G401.6 (cell line): Measurements from ENCODE around the gene SMAD3.

Experiments
- FAIRE-seq: peaks from 2 replicates; lab custom pipeline; 2012; peaks lifted over from hg19 to GRCh38; lab: Jason Lieb, UNC

SMAD3 gene

DNA sequence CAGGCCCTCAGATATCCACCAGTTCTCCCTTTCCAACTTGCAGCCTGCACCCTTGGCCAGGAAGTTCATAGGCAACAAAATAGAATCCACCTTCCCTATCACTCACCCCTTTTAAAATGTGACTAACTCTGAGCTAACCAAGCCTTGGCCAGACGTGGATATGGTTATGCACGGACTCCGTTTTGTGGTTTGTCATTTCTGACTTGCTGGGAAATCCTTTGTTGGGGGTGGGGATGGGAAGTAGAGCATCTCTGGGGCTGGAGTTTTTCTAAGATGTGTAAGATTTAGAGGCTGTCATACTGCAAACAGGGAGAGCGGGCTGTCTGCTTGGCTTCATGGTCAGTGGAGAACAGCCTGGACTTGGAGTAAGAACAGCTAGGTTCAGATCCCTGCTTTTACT, 62.6 kb downstream of the SMAD3 start:
- no peak for FAIRE-seq

DNA sequence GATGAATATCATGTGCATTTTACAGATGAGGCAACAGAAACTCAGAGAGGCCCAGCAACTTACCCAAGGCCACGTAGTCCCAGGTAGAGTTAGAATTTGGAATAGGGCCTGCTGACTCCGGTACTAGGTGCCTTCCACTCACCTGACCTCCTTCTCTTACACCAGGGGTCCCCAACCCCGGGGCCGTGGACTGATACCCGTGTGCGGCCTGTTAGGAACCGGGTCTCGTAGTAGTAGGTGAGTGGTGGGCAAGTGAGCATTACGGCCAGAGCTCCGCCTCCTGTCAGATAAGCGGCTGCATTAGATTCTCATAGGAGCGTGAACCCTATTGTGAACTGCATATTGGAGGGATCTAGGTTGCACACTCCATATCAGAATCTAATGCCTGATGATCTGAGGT, 64.8 kb downstream of the SMAD3 start:
- FAIRE-seq, result no peak

DNA sequence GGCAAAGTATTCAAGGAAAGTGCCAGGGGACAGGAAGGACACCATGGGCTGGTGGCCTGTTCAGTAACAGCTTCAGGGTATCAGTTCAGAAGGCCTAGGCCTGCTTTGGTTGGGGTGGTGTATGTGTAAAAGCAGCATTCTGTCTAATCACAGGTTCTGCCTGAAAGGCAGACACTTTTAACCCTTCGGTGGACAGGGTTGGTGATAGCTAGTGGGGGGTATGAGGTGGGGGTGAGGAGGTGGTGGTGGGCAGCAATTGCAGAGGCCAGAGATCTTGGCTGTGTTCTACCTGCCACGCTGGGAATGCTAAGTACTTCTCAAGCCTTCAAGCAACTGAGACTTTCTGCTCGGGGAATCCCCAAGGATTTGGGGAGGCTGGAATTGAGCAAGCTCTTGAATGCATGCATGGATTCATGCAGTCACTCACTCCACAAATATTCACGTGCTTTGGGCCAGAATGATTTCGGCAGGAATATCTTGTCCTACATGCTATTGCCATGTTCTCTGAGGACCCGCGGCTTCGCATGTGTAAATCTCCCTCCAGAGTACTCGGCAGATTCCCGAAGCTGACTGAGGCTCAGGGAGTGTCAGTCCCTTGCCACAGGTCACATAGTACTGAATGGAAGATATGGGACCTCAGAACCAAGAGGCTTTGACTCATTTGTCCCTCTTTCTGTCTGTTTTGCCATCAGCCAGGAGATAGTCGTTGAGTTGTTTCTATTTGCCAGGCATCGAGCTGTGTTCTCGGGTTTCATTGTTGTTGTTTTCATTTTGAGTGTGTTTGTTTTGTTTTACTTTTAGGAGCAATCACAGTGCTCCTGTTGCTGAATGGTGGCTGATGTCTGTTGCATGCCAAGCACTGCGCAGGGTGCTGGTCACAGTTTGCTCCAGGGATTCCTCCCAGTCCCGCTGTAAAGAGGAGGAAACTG, 65.5 kb downstream of the SMAD3 start:
- FAIRE-seq, result no peak

DNA sequence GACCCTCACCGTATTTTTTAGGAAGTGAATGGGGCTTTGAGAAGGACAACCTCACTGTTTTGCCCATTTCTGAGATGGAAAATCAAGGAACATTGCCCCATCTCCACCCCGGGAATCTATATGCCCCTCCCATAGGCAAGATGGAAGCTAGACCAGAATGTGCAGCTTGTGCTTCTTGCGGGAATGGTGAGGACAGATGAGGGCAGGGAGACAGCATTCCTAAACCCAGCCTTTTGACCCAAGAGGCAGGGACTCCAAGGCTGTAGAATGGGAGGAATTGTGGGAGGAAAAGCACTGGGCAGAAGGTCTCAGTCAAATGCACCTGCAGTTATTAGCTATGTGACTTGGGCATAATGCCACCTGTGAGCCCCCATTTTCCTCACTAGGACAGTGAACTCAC, 66.9 kb downstream of the SMAD3 start:
- FAIRE-seq, result no peak

DNA sequence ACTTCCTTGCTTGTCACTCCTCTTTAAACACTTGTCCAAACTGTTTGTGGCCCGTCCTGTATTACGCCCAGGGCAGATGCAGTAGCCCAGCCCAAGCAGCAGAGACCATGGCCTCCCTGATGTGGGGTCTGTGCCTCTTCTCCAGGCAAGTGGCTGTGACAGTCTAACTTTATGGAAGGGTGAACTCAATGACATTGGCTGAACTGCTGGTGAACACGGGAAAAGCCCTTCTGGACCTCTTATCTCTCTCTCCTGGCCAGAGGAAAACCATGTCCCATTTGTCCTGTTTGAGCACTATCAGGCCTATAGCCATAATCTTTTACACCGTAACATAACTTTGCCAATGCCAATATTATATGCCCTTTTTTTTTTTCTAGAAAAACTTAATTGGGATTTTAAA, 67.6 kb downstream of the SMAD3 start:
- FAIRE-seq, result no peak

DNA sequence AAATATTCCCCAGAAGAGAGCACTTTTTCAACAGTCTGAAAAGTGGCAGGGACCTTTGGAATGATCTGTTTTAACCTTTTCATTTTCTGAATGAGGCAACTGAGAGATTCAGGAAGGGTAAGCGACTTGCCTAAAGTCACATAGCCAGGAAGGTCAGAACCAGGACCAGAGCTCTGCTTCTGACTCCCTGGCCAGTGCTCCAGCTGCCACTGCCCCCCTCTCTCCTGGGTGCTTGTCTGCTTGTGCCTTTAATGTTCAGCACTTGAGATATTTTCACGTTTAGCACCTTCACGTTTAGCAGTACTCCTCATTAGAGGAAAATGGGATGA, 68.3 kb downstream of the SMAD3 start:
- FAIRE-seq, result no peak

DNA sequence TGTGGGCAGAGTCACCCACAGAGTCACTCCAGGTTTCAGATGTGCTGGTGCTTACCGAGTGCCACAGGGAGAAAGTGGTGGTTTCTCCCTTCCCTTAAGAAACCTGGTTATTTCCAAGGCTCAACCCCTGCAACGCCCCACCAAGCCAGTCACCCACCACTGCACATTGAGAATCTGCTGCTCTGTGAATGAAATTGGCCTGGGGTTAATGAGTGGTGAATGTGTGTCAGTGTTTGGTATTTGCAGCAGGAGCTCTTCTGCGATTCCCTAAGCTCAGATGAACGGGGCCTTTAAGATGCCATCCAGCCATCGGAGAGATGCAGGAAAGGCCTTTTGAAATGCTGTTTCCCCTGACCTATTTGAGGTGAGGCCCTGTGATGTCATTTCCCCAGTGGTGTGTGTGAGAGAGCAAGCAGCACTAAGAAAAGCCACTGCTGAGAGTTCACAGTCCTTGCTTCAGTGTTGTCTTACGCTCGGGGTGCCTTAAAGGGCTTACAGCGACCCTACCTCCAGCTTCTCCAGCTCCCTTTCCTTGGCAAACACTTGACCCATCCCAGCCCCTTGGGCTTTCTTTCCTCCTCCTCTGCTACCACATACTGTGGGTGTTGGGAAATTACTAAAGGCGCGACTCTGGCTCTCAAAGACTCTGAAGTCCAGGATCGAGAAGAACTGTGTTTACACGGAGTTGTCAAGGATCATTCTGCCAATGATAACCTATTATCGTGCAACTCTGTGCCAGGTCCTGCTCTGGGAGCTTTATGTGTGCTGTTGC, 68.9 kb downstream of the SMAD3 start:
- no peak for FAIRE-seq

DNA sequence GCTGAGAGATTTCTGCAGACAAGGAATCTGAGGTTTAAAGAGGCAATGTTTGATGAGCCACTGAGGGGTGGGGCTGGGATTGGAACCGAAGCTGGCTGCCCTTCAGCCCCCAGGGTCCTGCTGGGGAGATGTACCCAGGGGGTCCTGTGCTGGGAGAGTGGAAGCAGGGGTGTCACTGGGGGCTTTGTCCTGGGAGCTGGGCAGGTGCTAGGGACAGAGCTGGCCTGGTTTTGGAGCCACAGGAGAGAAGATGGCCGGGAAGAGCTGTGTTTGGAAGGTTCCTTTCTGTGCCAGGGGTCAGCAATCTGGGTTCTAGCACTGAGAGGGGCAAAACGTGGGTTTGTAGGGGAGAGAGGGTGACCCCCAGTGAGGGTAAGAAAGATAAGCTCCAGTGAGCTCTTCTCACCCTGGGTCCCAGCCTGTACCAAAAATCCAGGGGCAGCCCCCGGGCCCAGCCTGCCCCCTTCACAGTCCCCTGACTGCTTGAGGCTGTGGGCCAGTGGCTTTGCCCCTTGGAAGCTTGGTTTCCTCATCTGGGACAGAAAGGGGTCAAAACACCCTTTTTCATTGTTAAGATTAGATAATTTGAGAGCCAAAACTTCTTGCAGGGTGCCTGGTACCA, 69.6 kb downstream of the SMAD3 start:
- no peak for FAIRE-seq

DNA sequence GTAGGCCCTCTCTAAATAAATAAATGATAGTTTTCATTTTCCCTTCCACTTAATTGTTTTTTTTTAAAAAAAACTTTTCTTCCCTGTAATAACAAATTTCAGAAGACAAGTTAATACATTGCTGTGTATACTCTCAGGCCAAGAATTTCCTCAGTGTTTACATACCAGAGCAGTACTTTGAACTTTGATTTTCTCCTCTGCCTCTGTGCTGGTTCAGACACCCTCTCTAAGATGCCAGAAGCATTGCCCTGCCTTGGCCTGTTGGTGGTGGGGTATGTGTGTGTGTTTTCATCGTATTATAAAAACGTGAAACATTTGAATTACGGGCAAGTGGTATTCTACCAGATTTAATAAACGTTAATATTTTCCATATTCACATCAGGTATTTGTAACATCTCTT, 70.1 kb downstream of the SMAD3 start:
- FAIRE-seq, result no peak

DNA sequence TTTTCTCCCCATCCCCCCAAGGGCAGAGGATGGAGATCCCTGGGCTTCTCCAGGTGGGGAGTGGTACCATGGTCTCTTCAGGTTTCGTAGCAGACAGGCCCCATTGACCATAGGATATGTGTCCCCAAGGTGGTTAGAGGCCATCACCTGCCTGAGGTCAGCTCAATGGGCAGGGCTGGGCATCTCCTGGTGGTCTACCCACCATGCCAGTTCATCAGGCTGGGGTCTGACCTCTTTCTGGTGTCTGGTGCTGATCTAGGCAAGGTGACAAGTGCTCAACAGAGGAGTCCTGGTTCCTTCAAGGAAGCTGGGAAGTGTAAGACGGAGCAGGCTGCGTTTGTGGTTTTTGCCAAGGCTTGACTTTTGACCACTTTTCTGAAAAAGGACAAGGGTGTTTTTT, 71.4 kb downstream of the SMAD3 start:
- no peak for FAIRE-seq

DNA sequence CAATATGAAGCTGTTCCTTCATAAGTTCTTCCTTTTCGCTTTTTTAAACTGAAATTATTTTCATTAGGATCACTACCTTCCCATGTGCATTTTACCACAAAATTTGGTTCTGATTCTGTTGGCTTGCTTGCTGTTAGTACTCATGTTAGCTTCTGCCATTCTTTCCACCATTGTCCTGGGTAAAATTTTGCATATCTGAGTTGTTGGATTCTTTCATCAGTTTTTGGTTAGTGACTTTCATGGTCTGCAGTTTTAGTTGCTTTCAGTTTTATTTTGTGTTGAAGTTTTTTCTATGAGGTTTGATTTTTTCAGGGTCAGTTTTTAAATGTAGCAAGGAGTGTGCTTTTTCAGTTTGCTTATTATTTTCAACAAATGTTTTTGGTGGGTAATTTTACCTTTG, 71.9 kb downstream of the SMAD3 start:
- no peak for FAIRE-seq

DNA sequence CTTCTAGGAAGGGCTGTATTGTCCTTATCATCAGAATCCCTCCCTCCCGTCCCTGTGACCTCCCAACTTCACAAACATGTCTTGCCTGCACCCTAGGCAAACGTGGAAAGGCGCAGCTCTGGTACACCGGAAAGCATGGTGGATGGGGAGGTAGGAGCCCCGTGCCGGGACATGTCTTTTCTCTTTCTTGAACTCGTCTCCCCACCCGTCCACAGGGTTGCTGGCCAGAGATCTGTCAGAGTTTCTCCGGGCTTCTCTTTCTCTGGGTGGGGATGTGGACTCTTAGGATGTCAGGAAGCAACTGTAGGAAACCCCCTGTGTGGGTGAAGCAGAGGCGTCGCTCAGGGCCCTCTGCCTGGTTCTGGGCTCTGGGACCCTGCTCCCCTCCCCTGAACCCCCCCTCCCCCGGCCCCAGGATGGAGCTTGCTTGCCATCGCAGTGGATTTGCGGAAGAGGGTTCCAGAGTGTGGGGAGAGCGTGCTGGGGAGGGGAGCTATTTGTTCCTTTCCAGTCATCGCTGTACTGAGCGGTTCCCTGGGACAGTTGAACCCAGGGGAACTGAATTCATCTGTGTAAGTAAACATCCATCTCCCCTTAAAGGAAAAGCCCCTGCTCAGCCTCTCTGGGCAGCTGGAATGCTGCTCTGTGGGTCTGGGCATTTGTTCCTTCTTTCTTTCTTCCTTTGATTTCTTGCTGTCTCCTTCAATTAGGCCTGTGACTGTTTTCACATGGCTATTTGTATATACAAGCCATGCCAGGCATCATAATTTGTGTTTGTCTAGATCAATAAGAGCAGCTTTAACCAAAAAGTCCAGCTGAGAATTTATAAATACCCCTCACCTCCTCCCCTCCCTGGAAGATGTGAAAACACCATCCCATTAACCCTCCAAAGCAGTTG, 72.8 kb downstream of the SMAD3 start:
- FAIRE-seq, result no peak

DNA sequence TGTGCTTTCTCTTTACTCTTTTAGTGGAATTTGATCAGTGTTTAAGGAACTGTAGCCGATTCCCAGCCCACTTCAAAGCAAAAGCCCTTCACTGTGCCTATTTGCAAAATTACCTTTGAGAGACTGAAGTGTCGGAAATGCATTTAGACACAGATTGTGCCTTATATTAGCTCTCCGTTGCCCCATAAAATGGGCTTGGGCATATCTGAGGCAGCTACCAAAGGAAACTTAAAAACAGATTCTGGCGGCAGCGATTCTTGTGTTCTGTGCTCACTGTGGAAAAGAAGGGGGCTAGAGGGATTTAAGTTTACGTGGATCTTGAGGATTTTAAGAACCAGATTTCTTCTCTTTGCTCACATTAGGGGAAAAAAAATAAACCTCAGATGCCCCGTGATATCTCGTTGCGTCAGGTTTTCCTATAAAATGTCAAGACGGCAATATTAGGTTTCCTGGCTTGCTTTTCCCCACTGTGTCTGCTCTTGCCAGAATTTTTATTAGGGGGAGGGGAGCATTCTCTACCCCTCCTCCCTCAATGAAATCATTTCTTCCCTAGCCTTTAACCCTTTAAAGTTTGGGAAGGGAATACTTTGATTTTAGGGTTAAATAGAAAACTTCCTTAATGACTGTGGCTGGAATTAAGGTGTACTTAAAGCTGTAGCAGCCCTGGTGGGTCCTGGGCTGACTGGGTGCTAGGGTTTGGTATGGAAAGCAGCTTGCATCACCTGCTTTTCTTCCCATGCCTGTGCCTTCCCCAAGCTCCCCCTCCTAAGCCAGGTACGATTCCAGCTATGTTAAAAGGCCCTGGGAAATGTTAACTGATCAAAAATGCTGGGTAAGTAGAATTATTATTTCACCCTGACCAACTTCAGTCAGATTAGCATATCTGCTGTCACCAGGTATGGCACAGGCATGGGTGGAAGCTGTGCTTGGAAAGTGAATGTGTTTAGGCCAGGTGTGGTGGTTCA, 73.8 kb downstream of the SMAD3 start:
- FAIRE-seq, result no peak

DNA sequence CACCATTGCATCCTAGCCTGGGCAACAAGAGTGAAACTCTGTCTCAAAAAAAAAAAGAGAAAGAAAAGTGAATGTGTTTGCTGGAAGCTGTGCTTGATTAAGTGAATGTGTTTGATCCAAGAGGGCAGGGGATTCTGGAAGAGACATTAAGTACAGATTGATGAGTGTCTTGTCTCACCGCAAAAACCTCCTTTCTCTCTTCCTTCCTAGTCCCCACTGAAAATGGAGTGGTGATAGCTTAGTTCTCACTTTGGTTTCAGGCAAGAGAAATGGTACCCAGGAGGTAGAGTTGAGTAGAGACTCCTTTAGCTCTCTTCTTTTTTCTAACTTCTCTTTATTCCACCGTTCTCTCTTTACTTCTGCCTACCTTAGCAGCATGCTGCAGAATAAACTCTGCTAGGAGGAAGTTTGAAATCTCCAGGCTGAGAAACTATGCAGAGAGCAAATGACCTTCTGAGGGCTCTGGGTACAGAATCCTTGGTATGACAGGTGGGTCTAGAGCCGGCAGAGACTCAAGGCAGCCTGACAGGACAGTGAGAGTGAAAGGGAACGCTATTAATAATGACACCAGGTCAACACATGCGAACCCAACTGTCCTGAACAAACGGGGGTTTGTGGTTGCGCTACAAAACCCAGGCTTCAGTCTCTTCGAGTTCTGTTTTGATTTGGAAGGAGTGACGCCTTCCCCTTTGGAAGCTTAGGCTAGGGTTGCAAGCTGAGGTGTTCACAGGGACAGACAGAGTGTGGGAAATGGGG, 74.9 kb downstream of the SMAD3 start:
- FAIRE-seq, result no peak

DNA sequence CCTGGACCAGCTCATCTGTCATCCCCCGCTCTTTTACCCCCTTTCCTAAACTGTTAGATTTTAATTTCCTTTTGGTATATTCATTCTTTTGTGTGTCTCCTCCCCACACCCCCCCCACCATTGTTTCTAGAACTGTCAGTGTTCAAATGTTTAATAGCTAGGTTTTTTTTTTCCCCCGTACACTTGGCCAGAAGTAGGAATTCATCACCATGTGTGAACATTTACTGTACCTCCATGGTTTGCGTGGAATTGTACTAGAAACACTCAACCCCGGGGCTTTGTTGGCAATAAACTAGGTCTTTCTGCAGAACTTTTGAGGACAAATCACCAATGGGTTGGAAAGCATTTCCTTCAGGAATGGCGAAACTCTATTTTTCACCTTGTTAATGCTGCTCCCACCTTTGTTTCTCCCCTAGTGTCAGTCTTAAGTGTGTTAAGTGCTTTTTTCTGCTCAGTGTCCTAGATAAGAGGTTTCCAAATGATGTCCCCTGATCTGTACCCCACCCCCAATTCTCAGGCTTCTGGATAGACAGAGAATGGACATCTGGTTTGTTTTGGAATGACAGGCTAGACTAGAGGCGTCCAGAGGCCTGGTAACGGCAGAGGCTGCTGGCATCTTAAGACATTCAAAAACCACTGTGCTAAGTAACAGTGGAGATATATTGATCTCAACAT, 76.8 kb downstream of the SMAD3 start:
- FAIRE-seq, result no peak

DNA sequence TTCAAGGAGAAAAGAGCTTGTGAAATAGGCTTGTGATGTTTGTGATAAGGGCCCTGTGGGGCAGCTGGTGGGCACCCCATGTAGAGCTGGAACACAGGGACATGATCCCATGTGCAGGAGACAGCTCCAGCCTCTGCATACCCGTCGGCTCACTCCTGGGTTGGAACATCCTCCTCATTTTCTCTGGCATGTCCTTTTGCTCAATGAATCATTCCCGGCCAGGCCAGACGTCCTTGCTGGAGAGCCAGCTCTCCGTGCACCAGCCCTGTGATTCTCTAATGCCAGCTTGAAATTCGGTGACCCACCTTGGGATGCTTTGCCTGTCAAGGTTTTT, 77.3 kb downstream of the SMAD3 start:
- FAIRE-seq, result no peak

DNA sequence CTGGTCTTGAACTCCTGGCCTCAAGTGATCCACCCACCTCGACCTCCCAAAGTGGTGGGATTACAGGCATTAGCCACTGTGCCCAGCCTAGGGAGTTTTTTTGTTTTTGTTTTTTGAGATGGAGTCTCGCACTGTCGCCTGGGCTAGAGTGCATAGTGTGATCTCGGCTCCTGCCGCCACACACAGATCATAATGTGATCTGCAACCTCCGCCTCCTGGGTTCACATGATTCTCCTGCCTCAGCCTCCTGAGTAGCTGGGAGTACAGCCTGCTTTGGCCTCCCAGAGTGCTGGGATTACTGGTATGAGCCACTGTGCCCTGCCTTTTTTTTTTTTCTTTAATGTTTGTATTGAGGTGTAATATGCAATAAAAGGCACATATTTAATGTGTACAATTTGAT, 78.2 kb downstream of the SMAD3 start:
- no peak for FAIRE-seq

DNA sequence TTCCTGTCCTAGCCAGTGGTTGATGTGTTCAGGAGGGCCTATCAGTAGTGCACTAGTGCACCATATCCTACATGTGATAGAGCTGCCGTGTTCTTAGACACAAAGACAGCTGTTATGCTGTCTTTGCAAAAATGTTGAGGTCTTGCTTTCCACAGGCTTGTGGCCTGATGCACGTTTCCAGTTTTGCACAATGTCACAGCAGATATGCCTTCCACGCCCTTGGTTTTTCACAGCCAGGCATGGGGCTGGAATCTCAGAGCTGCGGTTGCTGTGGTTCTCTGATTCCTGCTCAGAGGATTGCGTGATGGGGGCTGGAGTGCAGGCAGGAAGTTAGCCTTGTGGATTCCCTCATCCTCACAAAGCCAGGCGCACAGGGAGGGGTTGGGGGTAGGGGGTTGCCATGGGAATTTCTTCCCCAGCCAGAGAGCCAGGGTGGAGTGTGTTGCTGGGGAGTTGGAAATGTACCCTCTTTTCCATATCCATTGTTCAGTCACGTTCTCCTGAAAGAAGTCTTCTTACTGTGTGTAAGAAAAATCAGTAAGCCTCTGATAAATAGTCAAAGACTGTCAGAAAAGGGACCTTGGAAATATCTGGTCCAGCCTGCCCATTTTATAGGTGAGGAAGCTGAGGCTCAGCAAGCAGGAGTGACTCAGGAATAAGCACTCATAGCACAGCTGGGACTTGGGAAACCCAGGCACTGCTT, 79.4 kb downstream of the SMAD3 start:
- FAIRE-seq, result no peak

DNA sequence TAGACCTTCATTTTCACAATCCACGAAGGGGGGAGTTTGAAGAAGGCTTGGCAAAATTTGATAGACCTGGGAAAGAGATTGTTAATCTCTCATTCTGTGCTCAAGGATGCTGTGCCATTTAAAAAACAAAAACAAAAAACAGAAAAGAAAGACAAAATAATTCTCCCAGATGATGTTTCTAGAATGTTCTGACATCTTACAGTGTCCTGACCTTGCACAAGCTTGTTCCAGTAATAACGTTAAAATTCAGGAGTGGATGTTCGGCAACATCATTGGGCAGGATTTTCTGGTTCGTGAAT, 79.9 kb downstream of the SMAD3 start:
- no peak for FAIRE-seq
